NCI-H1694 treated with DMSO at 0.1 percent for 48 hours (cell line): ENCODE results near the gene SHC2.
"Not testable (repeated sequence)": the region's sequence is repeated elsewhere in the genome, so short reads cannot be mapped to it uniquely, and the experiment has no call there.

ENCODE experiments used
- DNase-seq: peaks from one replicate; lab custom pipeline; 2025; lab: John Stamatoyannopoulos, UW

Gene SHC2

GRCh38 chr19:444677-445210 is 16.1 kb downstream of the SHC2 start:
- no peak for DNase-seq

GRCh38 chr19:443005-443404 is 17.8 kb downstream of the SHC2 start:
- no peak for DNase-seq

- no peak for DNase-seq
Observed at GRCh38 chr19:442085-442484, 18.7 kb downstream of the SHC2 start.

DNA sequence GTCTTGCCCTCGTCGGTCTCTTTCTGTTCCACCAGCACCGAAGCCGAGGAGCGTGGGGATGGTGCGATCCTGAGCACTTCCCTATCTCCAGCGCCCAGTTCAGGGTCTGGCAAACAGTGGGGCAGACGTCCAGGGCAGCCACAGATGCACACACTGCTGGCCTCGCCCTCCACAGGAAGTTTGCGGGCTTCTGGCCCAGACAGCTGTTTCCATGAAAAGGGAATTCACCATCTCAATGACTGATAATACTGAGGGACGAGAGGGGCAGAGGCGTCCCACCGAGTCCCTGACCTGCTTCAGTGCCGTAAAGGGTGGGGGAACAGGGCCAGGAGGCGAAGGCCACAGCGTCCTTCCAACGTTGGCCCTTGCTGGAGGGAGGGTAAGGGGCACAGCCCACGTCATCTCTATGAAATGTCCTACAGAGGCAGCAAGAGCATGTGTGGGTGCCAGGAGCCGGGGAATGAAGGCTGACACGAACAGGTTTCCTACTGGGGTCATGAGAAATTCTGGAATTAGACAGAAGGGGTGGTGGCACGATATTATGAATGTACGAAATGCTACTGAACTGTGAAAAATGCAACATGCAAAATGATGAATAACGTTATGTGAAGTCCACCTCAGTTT is 19.5 kb downstream of the SHC2 start:
- no peak for DNase-seq

GRCh38 chr19:440391-441212 is 20.2 kb downstream of the SHC2 start:
- DNase-seq = no peak

GRCh38 chr19:439167-439900 is 21.5 kb downstream of the SHC2 start:
- DNase-seq = no peak

GRCh38 chr19:438416-438958 is 22.3 kb downstream of the SHC2 start:
- no peak for DNase-seq

GRCh38 chr19:437041-437440 is 23.8 kb downstream of the SHC2 start:
- DNase-seq = no peak

- no peak for DNase-seq
Observed at GRCh38 chr19:436413-436950, 24.4 kb downstream of the SHC2 start.

- no peak for DNase-seq
Observed at GRCh38 chr19:435707-436412, 25.0 kb downstream of the SHC2 start.

GRCh38 chr19:435056-435706 is 25.7 kb downstream of the SHC2 start:
- DNase-seq = no peak

DNA sequence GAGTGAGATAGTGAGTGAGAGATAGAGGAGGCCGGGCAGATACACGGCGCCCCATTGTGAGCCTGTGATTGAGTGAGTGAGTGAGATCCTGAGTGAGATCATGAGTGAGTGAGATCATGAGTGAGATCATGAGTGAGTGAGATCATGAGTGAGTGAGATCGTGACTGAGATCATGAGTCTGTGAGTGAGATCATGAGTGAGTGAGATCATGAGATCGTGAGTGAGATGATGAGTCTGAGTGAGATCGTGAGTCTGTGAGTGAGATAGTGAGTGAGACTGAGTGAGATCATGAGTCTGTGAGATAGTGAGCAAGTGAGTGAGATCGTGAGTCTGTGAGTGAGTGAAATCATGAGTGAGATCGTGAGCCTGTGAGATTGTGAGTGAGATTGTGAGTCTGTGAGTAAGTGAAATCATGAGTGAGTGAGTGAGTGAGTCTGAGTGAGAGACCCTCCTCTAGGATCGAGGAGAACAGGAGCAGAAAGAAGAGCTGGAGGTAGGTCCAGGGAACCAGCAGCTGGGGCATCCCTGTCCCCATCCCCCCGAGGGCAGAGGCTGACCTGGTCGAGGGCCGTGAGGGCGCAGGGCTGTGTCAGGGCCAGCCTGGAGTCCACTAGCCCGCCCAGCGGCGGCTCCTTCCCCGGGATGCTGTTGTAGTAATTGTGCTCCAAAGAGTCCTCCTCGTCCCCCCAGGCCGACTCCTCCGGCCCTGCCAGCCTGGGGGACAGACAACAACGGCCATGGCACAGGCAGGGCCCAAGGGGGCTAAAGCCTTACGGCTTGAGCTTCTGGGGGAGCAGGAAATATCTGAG is 26.5 kb downstream of the SHC2 start:
- DNase-seq = no peak

- no peak for DNase-seq
Observed at GRCh38 chr19:430701-431100, 30.1 kb downstream of the SHC2 start.

DNA sequence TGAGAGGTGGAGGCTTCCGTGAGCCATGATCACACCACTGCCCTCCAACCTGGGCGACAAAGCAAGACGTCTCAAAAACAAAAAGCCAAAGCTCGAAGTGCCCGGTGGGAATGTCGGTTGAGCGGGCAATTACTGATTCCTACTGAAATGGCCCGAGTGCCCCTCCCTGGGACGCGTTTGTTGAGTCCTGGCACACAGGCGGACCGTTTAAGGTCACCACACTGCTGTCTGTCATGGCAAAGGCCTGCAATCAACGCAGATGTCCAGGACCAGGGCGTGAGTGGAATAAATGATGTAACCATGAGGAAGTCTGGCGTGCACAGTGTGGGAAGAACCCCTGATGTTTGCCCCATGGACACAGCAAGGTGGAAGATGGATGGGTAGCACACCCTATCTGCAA is 32.7 kb downstream of the SHC2 start:
- no peak for DNase-seq

GRCh38 chr19:427675-428074 is 33.2 kb downstream of the SHC2 start:
- DNase-seq = not testable (repeated sequence)

GRCh38 chr19:426725-427445 is 33.9 kb downstream of the SHC2 start:
- no peak for DNase-seq

GRCh38 chr19:425056-425455 is 35.8 kb downstream of the SHC2 start:
- DNase-seq = no peak

DNA sequence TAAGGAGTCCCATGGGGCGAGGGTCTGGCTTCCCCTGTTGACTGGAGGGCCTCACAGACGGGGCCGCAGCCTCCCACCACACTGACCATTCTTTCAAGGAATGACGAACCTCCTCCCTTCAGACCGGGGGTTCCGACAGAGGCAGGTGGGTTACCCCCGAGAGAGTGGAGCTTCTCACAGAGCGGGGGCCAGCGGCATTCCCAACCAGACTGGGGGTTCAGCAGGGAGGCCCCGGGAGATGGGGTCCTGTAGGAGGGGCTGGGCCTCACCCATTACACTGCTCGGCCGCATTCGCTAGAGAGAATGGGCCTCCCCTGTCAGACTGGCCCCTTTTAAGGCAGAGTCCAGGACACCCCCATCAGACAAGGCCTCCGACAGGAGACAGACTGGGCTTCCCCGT is 36.3 kb downstream of the SHC2 start:
- DNase-seq = no peak

DNA sequence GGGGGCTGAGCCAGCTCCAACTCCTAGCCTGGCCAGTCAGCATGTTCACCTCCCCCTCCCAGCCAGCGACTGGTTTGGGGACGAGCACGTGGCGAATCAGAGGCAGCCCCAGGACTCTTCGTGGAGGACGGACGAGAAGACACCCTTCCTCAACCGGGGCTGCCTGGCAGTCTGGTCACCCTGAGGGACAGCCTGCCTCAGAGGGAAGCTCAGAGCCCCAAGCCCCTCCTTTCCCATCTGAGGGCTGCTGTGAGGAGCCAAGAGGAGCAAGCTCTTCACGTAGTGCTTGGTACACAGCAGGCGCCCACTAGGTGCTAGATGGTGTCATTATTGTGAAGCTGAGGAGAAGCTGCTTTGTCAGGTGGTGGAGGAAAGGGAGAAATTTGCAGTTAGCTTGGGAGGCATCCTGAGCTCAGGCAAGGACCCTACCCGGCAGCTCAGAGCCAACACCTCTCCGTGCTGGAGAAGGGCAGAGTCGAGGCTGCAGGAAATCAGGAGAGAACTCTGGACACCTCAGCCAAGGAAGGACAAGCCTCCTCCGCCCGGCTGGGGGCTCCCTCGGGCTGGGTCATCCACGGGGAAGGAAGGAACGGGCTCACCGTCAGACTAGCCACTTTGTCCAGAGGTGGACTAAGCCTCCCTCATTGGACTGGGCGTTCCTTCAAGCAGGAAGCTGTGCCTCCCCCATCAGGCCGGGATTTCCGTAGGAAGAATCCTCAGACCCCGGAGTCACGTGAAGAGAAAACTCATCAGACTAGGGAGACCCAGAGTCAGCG is 37.0 kb downstream of the SHC2 start:
- no peak for DNase-seq
